Measurements from ENCODE around the gene SLC6A6.

The SLC6A6 gene

DNA sequence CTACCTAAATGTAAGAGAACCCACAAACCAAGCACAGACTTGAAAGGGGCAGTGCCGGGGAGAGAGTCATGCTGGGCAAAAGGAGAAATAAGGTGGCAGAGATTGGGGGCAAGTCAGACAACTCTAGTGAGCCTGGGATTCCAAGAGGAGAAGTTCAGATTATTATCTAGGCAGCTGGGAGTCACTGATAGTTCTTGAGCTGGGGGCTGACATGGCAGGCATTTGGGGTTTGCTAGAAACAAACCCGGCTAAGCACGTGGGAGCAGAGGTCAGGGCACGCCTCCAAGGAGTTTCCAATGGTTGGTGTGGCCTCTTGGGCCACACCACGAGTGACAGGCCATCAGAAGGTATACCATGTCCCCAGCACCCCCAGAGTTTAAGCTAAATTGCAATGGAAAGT lies 27.6 kb downstream of the SLC6A6 start:
- TF ChIP-seq, protein P1, sequence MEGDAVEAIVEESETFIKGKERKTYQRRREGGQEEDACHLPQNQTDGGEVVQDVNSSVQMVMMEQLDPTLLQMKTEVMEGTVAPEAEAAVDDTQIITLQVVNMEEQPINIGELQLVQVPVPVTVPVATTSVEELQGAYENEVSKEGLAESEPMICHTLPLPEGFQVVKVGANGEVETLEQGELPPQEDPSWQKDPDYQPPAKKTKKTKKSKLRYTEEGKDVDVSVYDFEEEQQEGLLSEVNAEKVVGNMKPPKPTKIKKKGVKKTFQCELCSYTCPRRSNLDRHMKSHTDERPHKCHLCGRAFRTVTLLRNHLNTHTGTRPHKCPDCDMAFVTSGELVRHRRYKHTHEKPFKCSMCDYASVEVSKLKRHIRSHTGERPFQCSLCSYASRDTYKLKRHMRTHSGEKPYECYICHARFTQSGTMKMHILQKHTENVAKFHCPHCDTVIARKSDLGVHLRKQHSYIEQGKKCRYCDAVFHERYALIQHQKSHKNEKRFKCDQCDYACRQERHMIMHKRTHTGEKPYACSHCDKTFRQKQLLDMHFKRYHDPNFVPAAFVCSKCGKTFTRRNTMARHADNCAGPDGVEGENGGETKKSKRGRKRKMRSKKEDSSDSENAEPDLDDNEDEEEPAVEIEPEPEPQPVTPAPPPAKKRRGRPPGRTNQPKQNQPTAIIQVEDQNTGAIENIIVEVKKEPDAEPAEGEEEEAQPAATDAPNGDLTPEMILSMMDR (conservative IDR thresholded peaks at IDR 0.05; ENCODE audit: low read depth, low read length) = no peak
- no peak for DNase-seq (ENCODE audit: low read depth)
- H3K4me3 ChIP-seq (ENCODE audit: low read length) = no peak overlapping the region

DNA sequence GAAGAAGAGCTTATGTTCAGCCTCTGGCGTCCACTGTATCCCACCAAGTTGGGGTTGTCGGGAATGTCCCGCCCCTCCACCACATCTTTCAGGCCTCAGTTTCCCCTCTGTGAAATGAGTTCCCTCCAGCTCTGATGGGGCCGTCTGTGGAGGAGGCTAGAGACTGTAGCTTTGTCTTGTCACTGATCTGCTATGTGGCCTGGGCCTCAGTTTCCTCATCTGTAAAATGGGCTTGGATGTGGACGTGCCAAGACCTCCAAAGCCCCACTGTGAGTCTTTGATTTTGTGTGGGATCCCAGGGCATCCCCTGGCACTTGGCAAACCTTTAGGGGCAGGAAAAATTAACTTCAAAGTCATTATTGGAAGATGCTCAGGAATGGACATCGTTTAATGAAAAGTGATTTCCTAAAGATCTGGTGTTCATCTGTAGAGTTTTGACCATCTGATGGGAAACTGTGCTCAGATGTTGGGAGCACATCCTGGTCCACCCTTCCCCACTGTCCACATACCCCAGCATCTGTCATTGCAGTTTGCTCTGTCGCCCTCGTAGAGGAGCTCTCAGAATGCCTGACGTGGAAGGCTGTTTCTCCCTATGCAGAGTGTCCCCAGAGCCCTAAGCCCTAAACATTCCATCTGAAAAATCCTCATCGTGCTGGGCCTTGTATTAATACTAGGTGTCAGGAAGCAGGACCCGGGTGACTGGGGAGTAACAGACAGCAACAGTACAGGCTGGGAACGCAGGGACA lies 28.5 kb downstream of the SLC6A6 start:
- TF ChIP-seq, protein P1 (conservative IDR thresholded peaks at IDR 0.05; ENCODE audit: low read depth, low read length) = no peak
- H3K4me3 ChIP-seq (ENCODE audit: low read length) = no peak overlapping the region
- no peak for DNase-seq (ENCODE audit: low read depth)

DNA sequence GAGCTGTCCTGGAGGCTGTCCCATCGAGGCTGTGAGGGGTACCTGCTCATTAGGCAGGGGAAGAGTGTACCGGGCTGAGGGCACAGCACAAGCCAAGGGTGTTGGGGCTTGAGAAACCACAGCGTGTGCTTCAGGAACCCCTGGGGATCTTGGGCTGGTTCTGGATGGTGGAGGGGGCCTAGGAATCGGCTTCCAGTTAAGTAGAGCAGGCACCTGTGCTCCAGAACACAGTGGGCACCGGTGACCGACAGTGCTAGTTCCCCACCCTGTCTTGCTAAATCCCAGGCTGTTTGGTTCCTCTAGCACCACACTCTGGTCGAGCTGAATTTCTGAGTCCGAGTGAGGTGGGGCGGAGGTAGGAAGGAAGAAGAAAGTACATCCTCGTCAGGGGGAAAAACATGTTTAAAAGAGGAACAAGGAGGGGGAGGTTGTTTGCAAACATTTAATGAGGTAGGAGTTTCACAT lies 29.1 kb downstream of the SLC6A6 start:
- no peak for DNase-seq (ENCODE audit: low read depth)
- H3K4me3 ChIP-seq (ENCODE audit: low read length) = no peak overlapping the region
- TF ChIP-seq, protein P1 (conservative IDR thresholded peaks at IDR 0.05; ENCODE audit: low read depth, low read length) = peak; percentile 13

DNA sequence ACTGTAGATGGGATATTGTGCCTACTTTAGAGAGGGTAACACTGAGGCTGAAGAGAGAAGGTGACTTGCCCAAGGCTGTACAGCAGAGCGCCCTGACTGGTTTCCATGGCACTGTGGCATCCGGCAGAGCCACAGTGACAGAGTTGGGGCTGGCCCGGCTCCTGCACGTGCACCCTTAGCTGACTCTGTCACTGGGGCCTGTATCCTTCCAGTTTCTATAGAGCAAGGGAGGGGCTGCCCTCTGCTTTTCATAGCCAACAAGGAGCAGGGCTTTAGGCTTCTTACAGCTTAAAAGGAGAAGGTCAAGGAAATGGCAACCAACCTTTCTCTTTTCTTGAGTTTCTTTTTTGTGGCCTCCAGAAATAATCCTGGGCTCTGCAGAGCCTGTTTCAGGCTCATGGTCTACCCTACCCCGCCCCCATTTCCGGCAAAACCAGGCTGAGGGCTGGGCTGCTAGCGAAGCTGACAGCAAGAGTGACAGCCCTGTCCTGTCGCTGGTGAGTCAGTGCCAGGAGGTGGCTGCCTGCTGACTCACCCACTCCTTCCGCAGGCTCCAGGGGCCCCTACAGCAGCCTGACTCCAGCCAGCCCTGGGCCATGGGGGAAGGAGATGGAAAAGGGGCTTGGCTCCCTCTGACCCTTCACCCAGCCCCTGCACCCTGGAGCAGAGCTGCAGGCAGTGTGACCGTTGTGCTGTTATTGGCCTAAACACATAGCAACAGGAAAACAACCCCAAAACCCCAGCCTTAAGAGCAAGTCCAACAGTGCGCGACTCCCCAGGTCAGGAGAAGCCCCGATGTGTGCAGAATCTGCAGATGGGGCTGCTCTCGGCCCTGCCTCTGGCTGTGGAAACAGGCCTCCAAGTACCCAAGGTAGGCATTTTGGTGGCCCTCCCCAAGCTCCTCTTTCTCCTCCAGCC lies 29.8 kb downstream of the SLC6A6 start:
- TF ChIP-seq, protein P1 (conservative IDR thresholded peaks at IDR 0.05; ENCODE audit: low read depth, low read length) = no peak
- H3K4me3 ChIP-seq (ENCODE audit: low read length) = no peak overlapping the region
- peak; percentile 90 for DNase-seq (ENCODE audit: low read depth)

DNA sequence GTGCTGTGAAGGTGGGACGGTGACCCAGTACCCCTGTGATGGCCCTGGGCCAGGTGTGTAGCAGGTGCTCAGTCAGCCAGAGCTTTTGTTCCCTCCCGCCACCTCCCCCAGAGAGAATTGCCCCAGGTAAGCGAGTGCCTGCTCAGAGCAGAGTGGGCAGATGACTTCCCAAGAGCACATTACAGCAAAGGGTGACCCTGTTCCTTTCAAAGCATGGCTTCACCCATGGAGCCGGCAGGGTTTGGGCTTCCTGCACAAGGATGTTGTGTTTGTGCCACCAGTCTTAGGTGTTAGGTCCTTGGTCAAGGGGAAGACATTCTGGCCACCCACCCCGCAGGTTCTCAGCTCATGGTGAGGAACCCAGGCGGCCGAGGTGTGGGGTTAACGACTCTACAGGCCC lies 30.7 kb downstream of the SLC6A6 start:
- DNase-seq (ENCODE audit: low read depth) = no peak
- H3K4me3 ChIP-seq (ENCODE audit: low read length) = no peak overlapping the region
- TF ChIP-seq, protein P1 (conservative IDR thresholded peaks at IDR 0.05; ENCODE audit: low read depth, low read length) = no peak

DNA sequence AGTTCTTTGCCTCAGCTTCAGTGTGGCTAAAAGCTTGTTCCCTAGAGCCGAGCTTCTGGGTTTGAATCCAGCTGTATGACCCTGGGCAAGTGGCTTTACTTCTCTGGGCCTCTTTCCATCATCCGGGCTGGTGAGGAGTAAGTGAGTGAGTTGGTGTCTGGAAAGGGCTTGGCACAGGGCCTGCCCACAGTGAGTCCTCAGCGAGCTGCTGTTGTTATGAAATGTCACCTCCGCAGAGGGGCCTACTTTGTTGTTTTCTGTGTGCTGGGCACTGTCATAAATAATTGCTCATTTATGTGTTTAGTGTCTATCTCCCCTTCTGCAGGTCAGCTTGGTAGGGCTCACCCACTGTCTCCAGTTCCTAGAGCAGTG lies 31.7 kb downstream of the SLC6A6 start:
- no peak for DNase-seq (ENCODE audit: low read depth)
- H3K4me3 ChIP-seq (ENCODE audit: low read length) = no peak overlapping the region
- TF ChIP-seq, protein P1 (conservative IDR thresholded peaks at IDR 0.05; ENCODE audit: low read depth, low read length) = no peak

Data from retinal pigment epithelial cell (primary cell).